HG03521 (cell line): ENCODE measurements around the gene DUXA.
A peak's percentile ranks its signal among the peaks of the same experiment; 100 is the strongest.
"Not testable (repeated sequence)": the region's sequence is repeated elsewhere in the genome, so short reads cannot be mapped to it uniquely, and the experiment has no call there.

Experiments used
- ATAC-seq: cut with Tn5 transposase; IDR thresholded peaks from one replicate; pipeline ENCODE4 v1.9.1; 2021; ENCODE audit warnings: mild to moderate bottlenecking, moderate library complexity; ENCODE audit not compliant: unreplicated experiment

The DUXA gene

GRCh38 chr19:57167385-57167784 lies at the start of gene DUXA:
Gene DUXA (minus strand): TSS chr19:57167485. CDS start chr19:57167443, 42 bp downstream.
- ATAC-seq = no peak

GRCh38 chr19:57212109-57212508 lies 44.8 kb upstream of the DUXA start:
- no peak for ATAC-seq

GRCh38 chr19:57210381-57210780 lies 43.1 kb upstream of the DUXA start:
- ATAC-seq = no peak

GRCh38 chr19:57202160-57202559 lies 34.9 kb upstream of the DUXA start:
- ATAC-seq = no peak

- not testable (repeated sequence) for ATAC-seq
Observed at GRCh38 chr19:57197874-57198273, 30.6 kb upstream of the DUXA start.

GRCh38 chr19:57192993-57193392 lies 25.7 kb upstream of the DUXA start:
- no peak for ATAC-seq

- no peak for ATAC-seq
Observed at GRCh38 chr19:57192077-57192420, 24.8 kb upstream of the DUXA start.

GRCh38 chr19:57191141-57192076 lies 24.1 kb upstream of the DUXA start, which contains the start of gene ZNF264:
Gene ZNF264 (plus strand): TSS chr19:57191500. CDS start chr19:57191914, 414 bp downstream.
- ATAC-seq = peak; percentile 86

- no peak for ATAC-seq
Observed at GRCh38 chr19:57190301-57190700, 23.0 kb upstream of the DUXA start.

- ATAC-seq = no peak
Observed at GRCh38 chr19:57171551-57172081, 4.3 kb upstream of the DUXA start.

- no peak for ATAC-seq
Observed at GRCh38 chr19:57165846-57166245, 1.4 kb downstream of the DUXA start.

GRCh38 chr19:57161985-57162539 lies 5.2 kb downstream of the DUXA start:
- no peak for ATAC-seq

GRCh38 chr19:57152921-57153320 lies 14.4 kb downstream of the DUXA start:
- no peak for ATAC-seq

GRCh38 chr19:57141699-57142098 lies 25.6 kb downstream of the DUXA start:
- ATAC-seq = no peak

- ATAC-seq = no peak
Observed at GRCh38 chr19:57135797-57136196, 31.5 kb downstream of the DUXA start.

GRCh38 chr19:57127403-57127802 lies 39.9 kb downstream of the DUXA start:
- not testable (repeated sequence) for ATAC-seq

GRCh38 chr19:57123882-57124281 lies 43.4 kb downstream of the DUXA start:
- no peak for ATAC-seq

- ATAC-seq = no peak
Observed at GRCh38 chr19:57118848-57119247, 48.4 kb downstream of the DUXA start.

- not testable (repeated sequence) for ATAC-seq
Observed at GRCh38 chr19:57113501-57113900, 53.8 kb downstream of the DUXA start.

GRCh38 chr19:57111329-57111644 lies 56.0 kb downstream of the DUXA start:
- no peak for ATAC-seq

GRCh38 chr19:57110592-57111328 lies 56.5 kb downstream of the DUXA start:
- ATAC-seq = no peak
